GM19468 (cell line): ENCODE measurements around the gene GPR68.
"Not testable (repeated sequence)": the region's sequence is repeated elsewhere in the genome, so short reads cannot be mapped to it uniquely, and the experiment has no call there.

Experiments
- ATAC-seq: cut with Tn5 transposase; IDR thresholded peaks from one replicate; pipeline ENCODE4 v1.9.1; 2021; ENCODE audit warnings: mild to moderate bottlenecking, moderate library complexity, moderate number of reproducible peaks; ENCODE audit not compliant: unreplicated experiment; ENCODE audit errors: extremely low read depth

The GPR68 gene

GRCh38 chr14:91230397-91231035 lies 14.0 kb downstream of the GPR68 start:
- no peak for ATAC-seq

GRCh38 chr14:91229743-91230200 lies 14.7 kb downstream of the GPR68 start:
- peak; percentile 73 for ATAC-seq

GRCh38 chr14:91229005-91229382 lies 15.5 kb downstream of the GPR68 start:
- ATAC-seq, result no peak

GRCh38 chr14:91228112-91229004 lies 16.1 kb downstream of the GPR68 start:
- ATAC-seq, result peak; percentile 77

- ATAC-seq, result no peak
Observed at GRCh38 chr14:91227183-91227628, 17.3 kb downstream of the GPR68 start.

- not testable (repeated sequence) for ATAC-seq
Observed at GRCh38 chr14:91226360-91226759, 18.1 kb downstream of the GPR68 start.

GRCh38 chr14:91225025-91225424 lies 19.5 kb downstream of the GPR68 start:
- no peak for ATAC-seq

GRCh38 chr14:91223028-91223783 lies 21.3 kb downstream of the GPR68 start:
- ATAC-seq, result no peak

GRCh38 chr14:91221270-91221669 lies 23.2 kb downstream of the GPR68 start:
- ATAC-seq, result no peak

GRCh38 chr14:91220581-91221000 lies 23.9 kb downstream of the GPR68 start:
- no peak for ATAC-seq

GRCh38 chr14:91219517-91220389 lies 24.8 kb downstream of the GPR68 start:
- no peak for ATAC-seq

GRCh38 chr14:91218014-91218413 lies 26.5 kb downstream of the GPR68 start:
- no peak for ATAC-seq

- no peak for ATAC-seq
Observed at GRCh38 chr14:91216731-91217226, 27.7 kb downstream of the GPR68 start.

GRCh38 chr14:91215381-91215780 lies 29.1 kb downstream of the GPR68 start:
- ATAC-seq, result no peak

GRCh38 chr14:91214306-91214705 lies 30.2 kb downstream of the GPR68 start:
- ATAC-seq, result no peak

- ATAC-seq, result no peak
Observed at GRCh38 chr14:91211017-91211416, 33.5 kb downstream of the GPR68 start.

GRCh38 chr14:91207008-91207407 lies 37.5 kb downstream of the GPR68 start:
- ATAC-seq, result no peak

GRCh38 chr14:91205459-91205858 lies 39.0 kb downstream of the GPR68 start:
- ATAC-seq, result no peak

GRCh38 chr14:91204657-91205056 lies 39.8 kb downstream of the GPR68 start:
- no peak for ATAC-seq
